CD4-positive, alpha-beta T cell (primary cell): ENCODE measurements around the gene RIPPLY3. TPM values are rescaled to one million over a fixed set of nuclear protein-coding genes. Genes with fewer than 3 reads are reported as not detected.

Source experiments
- ATAC-seq: fragments of 200-7000 bp; cut with Tn5 transposase; one replicate; pipeline ENCODE4 v1.10.0; 2022; ENCODE audit warnings: mild to moderate bottlenecking; ENCODE audit not compliant: poor library complexity
- CTCF ChIA-PET: fragments of 350-600 bp; sonication (Branson Sonifier 250); formaldehyde crosslinking; loops from one replicate; lab custom pipeline; 2021; ENCODE audit warnings: antibody characterized with exemption, inconsistent platforms; lab: Charles Lee
- POLR2A ChIA-PET: fragments of 350-600 bp; sonication (Branson Sonifier 250); formaldehyde crosslinking; loops from one replicate; lab custom pipeline; 2021; ENCODE audit warnings: antibody characterized with exemption, inconsistent platforms; lab: Charles Lee
- DNase-seq, 14 experiments: peaks; one replicate each; pipeline ENCODE4 v3.0.0-alpha.2; 2013 to 2020; ENCODE audit warnings: mixed read lengths in 2 of 14
- H3K27ac ChIP-seq, 2 donors: one replicate each; pipeline versions ENCODE4 v1.5.1 to v1.7.0; 2013; ENCODE audit warnings: low read length in 2 of 2, low read depth in 1 of 2, mild to moderate bottlenecking in 1 of 2
- H3K27me3 ChIP-seq, 2 experiments: 1 replicate in 1 of 2; 2 replicates in 1 of 2; pipeline versions ENCODE4 v1.6.1 to v1.7.0; 2013; ENCODE audit warnings: low read length in 2 of 2, control low read depth in 1 of 2, mild to moderate bottlenecking in 1 of 2, moderate library complexity in 1 of 2; ENCODE audit not compliant: insufficient read depth in 2 of 2, control insufficient read depth in 1 of 2
- H3K36me3 ChIP-seq: one replicate; pipeline ENCODE4 v1.6.1; 2013; ENCODE audit warnings: low read length, control low read depth; ENCODE audit not compliant: insufficient read depth
- H3K4me1 ChIP-seq: one replicate; pipeline ENCODE4 v1.6.1; 2013; ENCODE audit warnings: low read length, control low read depth; ENCODE audit not compliant: insufficient read depth
- H3K4me3 ChIP-seq: one replicate; pipeline ENCODE4 v1.5.1; 2013; ENCODE audit warnings: mild to moderate bottlenecking, low read length, moderate library complexity
- H3K9me3 ChIP-seq, 2 experiments: 1 replicate in 1 of 2; 2 replicates in 1 of 2; pipeline versions ENCODE4 v1.6.1 to v1.7.0; 2013; ENCODE audit warnings: low read length in 2 of 2, mild to moderate bottlenecking in 2 of 2, control low read depth in 1 of 2, moderate library complexity in 1 of 2; ENCODE audit not compliant: control insufficient read depth in 1 of 2, insufficient read depth in 1 of 2
- H3K27ac Mint-ChIP-seq: one replicate; pipeline ENCODE4 v1.8.0; 2020; ENCODE audit warnings: mixed read lengths
- H3K27me3 Mint-ChIP-seq: one replicate; pipeline ENCODE4 v1.8.0; 2021; ENCODE audit warnings: mixed read lengths
- H3K36me3 Mint-ChIP-seq: one replicate; pipeline ENCODE4 v1.8.0; 2021; ENCODE audit warnings: low read depth, mixed read lengths
- H3K4me1 Mint-ChIP-seq: one replicate; pipeline ENCODE4 v1.8.0; 2021; ENCODE audit warnings: low read depth, mixed read lengths
- H3K4me3 Mint-ChIP-seq: one replicate; pipeline ENCODE4 v1.8.0; 2020; ENCODE audit warnings: mild to moderate bottlenecking, mixed read lengths
- H3K9me3 Mint-ChIP-seq: one replicate; pipeline ENCODE4 v1.8.0; 2020; ENCODE audit warnings: mixed read lengths
- CTCF ChIP-seq: fragments of 200-600 bp; IDR thresholded peaks from one replicate; pipeline ENCODE4 v1.8.0; 2022; ENCODE audit warnings: antibody characterized with exemption, mild to moderate bottlenecking
- intact Hi-C, 2 experiments: fragments of 100-400 bp; cut with DNase I in 1 of 2; cut with micrococcal nuclease in 1 of 2; formaldehyde crosslinking; loops; one replicate each; pipeline versions ENCODE4 v1.15.1 to v1.9.0; 2023 to 2025; cut with DNase I, micrococcal nuclease
- total RNA-seq, 174 experiments: library from RNA in 2 of 174; stranded (reverse) in 2 of 174; gene quantifications; one replicate each; pipeline ENCODE4 v1.2.3 and lab custom pipeline; 2021 to 2026

Gene RIPPLY3
- total RNA-seq, 2 experiments from 2014 or later = not detected

- Mint-ChIP-seq H3K9me3 (no peaks in the 10 kb centered on the region), H3K4me3 (no peak overlapping the region), H3K27ac (no peak overlapping the region), H3K36me3 (peaks cover 48% of the 10 kb centered on the region), H3K27me3 (no peaks in the 10 kb centered on the region), H3K4me1 (peaks cover 9% of the 10 kb centered on the region)
- TF ChIP-seq CTCF = no peak
- Histone ChIP-seq H3K27ac (no peak overlapping the region), H3K27me3 (no peaks in the 10 kb centered on the region), H3K4me3 (no peak overlapping the region), H3K4me1 (no peaks in the 10 kb centered on the region), H3K9me3 (no peaks in the 10 kb centered on the region), H3K36me3 (peaks cover 9% of the 10 kb centered on the region)
- CTCF ChIA-PET = no interaction called here
- intact Hi-C loops = no loop called here
- DNase-seq = no peak
- POLR2A ChIA-PET = no interaction called here
- no peak for ATAC-seq
These were observed 59.2 kb downstream of the RIPPLY3 start for GRCh38 chr21:37065561-37066177.

Other genes starting within 250 kb of the RIPPLY3 start
- gene HLCS, start 40.0 kb upstream of the RIPPLY3 start, total RNA-seq = 10 to 100 TPM in 1 of 2 experiments, 1 to 10 TPM in 1; 8.1 to 10.0 TPM
- 10 to 100 TPM; 11.1 to 14.8 TPM for gene PIGP, start 66.4 kb downstream of the RIPPLY3 start, total RNA-seq
- gene TTC3, start 66.6 kb downstream of the RIPPLY3 start, total RNA-seq = 100 to 1,000 TPM; 141 to 142 TPM